Nephron (organoid): ENCODE data around the gene BAZ1B.

Experiments used
- H3K27ac Mint-ChIP-seq, 3 experiments: 2 replicates each; pipeline ENCODE4 v1.8.0; 2020; ENCODE audit warnings: mixed read lengths in 3 of 3, mild to moderate bottlenecking in 2 of 3, moderate library complexity in 1 of 3
- H3K27me3 Mint-ChIP-seq: 2 replicates; pipeline ENCODE4 v1.8.0; 2021; ENCODE audit warnings: low read depth, mild to moderate bottlenecking, moderate library complexity, mixed read lengths
- H3K36me3 Mint-ChIP-seq: 2 replicates; pipeline ENCODE4 v1.8.0; 2020; ENCODE audit warnings: low read depth, mixed read lengths
- H3K4me1 Mint-ChIP-seq: 2 replicates; pipeline ENCODE4 v1.8.0; 2020; ENCODE audit warnings: mixed read lengths
- H3K4me3 Mint-ChIP-seq, 3 experiments: 2 replicates each; pipeline ENCODE4 v1.8.0; 2020; ENCODE audit warnings: mild to moderate bottlenecking in 3 of 3, mixed read lengths in 3 of 3, moderate library complexity in 2 of 3
- H3K9me3 Mint-ChIP-seq: 2 replicates; pipeline ENCODE4 v1.8.0; 2020; ENCODE audit warnings: mixed read lengths
- CTCF ChIP-seq, 3 experiments: fragments of 200-600 bp; sonication (generic); IDR thresholded peaks; one replicate each; pipeline ENCODE4 v1.5.0; 2021; ENCODE audit warnings: antibody characterized with exemption in 3 of 3; ENCODE audit not compliant: unreplicated experiment in 3 of 3

Gene BAZ1B

DNA sequence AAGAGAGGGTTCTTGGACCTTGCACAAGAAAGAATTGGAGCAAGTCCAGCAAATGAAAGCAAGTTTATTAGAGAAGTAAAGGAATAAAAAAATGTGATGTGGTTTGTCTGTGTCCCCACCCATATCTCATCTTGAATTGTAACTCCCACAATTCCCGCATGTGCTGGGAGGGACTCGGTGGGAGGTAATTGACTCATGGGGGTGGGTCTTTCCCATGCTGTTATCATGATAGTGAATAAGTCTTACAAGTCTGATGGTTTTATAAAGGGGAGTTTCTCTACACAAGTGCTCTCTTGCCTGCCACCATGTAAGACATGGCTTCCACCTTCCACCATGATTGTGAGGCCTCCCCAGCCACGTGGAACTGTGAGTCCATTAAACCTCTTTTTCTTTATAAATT is 127.7 kb downstream of the BAZ1B start:
- H3K36me3 Mint-ChIP-seq: no peaks in the 10 kb centered on the region
- H3K27me3 Mint-ChIP-seq: peaks cover 13% of the 10 kb centered on the region
- peaks cover 18% of the 10 kb centered on the region for H3K4me1 Mint-ChIP-seq
- no peak for TF ChIP-seq CTCF (IDR thresholded peaks at IDR 0.05; ENCODE audit: unreplicated experiment in 3 of 3)
- peak overlapping the region in 1 of 3 experiments; percentile 23 for H3K4me3 Mint-ChIP-seq
- H3K9me3 Mint-ChIP-seq: peaks cover 13% of the 10 kb centered on the region
- no peak overlapping the region for H3K27ac Mint-ChIP-seq

- peaks cover 9% of the 10 kb centered on the region for H3K36me3 Mint-ChIP-seq
- TF ChIP-seq CTCF (IDR thresholded peaks at IDR 0.05; ENCODE audit: unreplicated experiment in 3 of 3): no peak
- no peak overlapping the region for H3K27ac Mint-ChIP-seq
- H3K4me1 Mint-ChIP-seq: peaks cover 13% of the 10 kb centered on the region
- H3K4me3 Mint-ChIP-seq: no peak overlapping the region
- H3K9me3 Mint-ChIP-seq: peaks cover 34% of the 10 kb centered on the region
- peaks cover 14% of the 10 kb centered on the region for H3K27me3 Mint-ChIP-seq
Measured at GRCh38 chr7:73391396-73391795, 130.7 kb downstream of the BAZ1B start.
